GM23248 (cell line): ENCODE results near the gene OOEP.

Source experiments
- EZH2 ChIP-seq: fragments of 200-600 bp; sonication (generic); IDR thresholded peaks from 2 replicates; pipeline ENCODE4 v1.6.1; 2018; ENCODE audit warnings: antibody characterized with exemption, mild to moderate bottlenecking; ENCODE audit not compliant: insufficient read depth, poor library complexity, severe bottlenecking
- EZH2phosphoT487 ChIP-seq: fragments of 200-600 bp; sonication (generic); IDR thresholded peaks from 2 replicates; pipeline ENCODE4 v1.6.1; 2018; ENCODE audit warnings: antibody characterized with exemption, moderate library complexity, mild to moderate bottlenecking, low read depth; ENCODE audit not compliant: insufficient read depth

DNA sequence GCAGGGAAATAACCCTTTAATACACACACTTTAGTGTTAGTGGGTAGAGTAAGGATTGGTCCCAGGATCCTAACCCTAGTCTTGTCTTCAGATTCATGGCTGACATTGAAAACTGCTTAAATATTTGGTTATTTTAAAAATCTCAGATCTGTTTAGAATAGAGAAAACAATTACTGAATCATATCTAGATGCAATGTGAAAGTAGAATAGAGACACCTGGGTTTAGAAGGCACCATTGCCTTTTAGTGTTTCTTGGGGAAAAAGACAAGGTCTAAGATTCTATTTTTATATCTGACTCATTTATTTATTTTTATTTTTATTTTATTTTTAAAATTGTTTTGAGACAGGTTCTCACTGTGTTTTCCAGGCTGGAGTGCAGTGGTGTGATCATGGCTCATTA, 31.0 kb upstream of the OOEP start:
- TF ChIP-seq EZH2 (no peak), EZH2phosphoT487 (no peak)
